K562 (cell line): ENCODE results near the gene WBP1. TPM values are rescaled to one million over a fixed set of nuclear protein-coding genes. Genes with fewer than 3 reads are reported as not detected.
A peak's percentile ranks its signal among the peaks of the same experiment; 100 is the strongest.

Experiments used
- ATAC-seq: fragments of 200-7000 bp; cut with Tn5 transposase; 3 replicates; pipeline ENCODE4 v1.9.1; 2020; ENCODE audit warnings: moderate library complexity
- BruUV-seq: library from RNA; stranded (reverse); fragments of 400-500 nt; replicated peaks from 2 replicates; lab custom pipeline; 2021; lab: Mats Ljungman, UMichigan
- CTCF ChIA-PET: fragments of 300-600 bp; formaldehyde crosslinking; extraction: SDS; loops from one replicate; lab custom pipeline; 2021; ENCODE audit warnings: low intra/inter-chr PET ratio; lab: Yijun Ruan, JAX
- POLR2A ChIA-PET: fragments of 300-600, 350-650 bp; sonication (Branson Sonifier 250); formaldehyde crosslinking; extraction: SDS; loops from one replicate; lab custom pipeline; 2021; ENCODE audit warnings: antibody characterized with exemption, inconsistent platforms; lab: Yijun Ruan, JAX
- DNase-seq, 4 experiments: peaks; one replicate each; pipeline versions ENCODE4 v3.0.0 to v3.0.0-alpha.2; 2011 to 2018; ENCODE audit warnings: low spot score in 3 of 4, mixed read lengths in 3 of 4; ENCODE audit errors: extremely low read depth in 1 of 4
- FAIRE-seq: peaks from 2 replicates; lab custom pipeline; 2011; peaks lifted over from hg19 to GRCh38; lab: Jason Lieb, UNC
- H2AFZ ChIP-seq: 2 replicates; pipeline ENCODE4 v1.6.0; 2011; ENCODE audit warnings: low read depth, low read length, control low read depth, inconsistent platforms
- H3K27ac ChIP-seq: fragments of 200-600 bp; 3 replicates; pipeline ENCODE4 v1.8.0; 2011; ENCODE audit warnings: low read depth, mild to moderate bottlenecking, control low read depth, inconsistent platforms, low read length, moderate library complexity, mixed read lengths; ENCODE audit errors: extremely low read depth
- H3K27me3 ChIP-seq, 2 experiments: fragments of 300-600 bp in 1 of 2; 2 replicates in 1 of 2; 3 replicates in 1 of 2; pipeline versions ENCODE4 v1.6.0 to v1.8.0; 2011; ENCODE audit warnings: inconsistent platforms in 2 of 2, low read length in 2 of 2, mild to moderate bottlenecking in 1 of 2, mixed read lengths in 1 of 2, moderate library complexity in 1 of 2; ENCODE audit not compliant: control insufficient read depth in 2 of 2, insufficient read depth in 2 of 2
- H3K36me3 ChIP-seq: fragments of 300-600 bp; 3 replicates; pipeline ENCODE4 v1.8.0; 2011; ENCODE audit warnings: mild to moderate bottlenecking, low read length, inconsistent platforms; ENCODE audit not compliant: control insufficient read depth, insufficient read depth
- H3K4me1 ChIP-seq, 2 experiments: fragments of 200-600 bp in 1 of 2; replicated peaks in 1 of 2; 2 replicates in 1 of 2; 3 replicates in 1 of 2; pipeline versions ENCODE4 v1.5.1 to v1.8.0; 2011; ENCODE audit warnings: inconsistent platforms in 2 of 2, low read length in 2 of 2, mild to moderate bottlenecking in 1 of 2, mixed read lengths in 1 of 2, moderate library complexity in 1 of 2; ENCODE audit not compliant: control insufficient read depth in 2 of 2, insufficient read depth in 2 of 2
- H3K4me2 ChIP-seq: 2 replicates; pipeline ENCODE4 v1.6.1; 2011; ENCODE audit warnings: low read length, control low read depth, inconsistent platforms, mixed read lengths; ENCODE audit not compliant: insufficient read depth
- H3K4me3 ChIP-seq: fragments of 200-600 bp; sonication (generic), shearing (Covaris generic); 2 replicates; pipeline ENCODE4 v1.5.1; 2016; ENCODE audit warnings: control low read depth, inconsistent platforms
- H3K79me2 ChIP-seq: fragments of 200-600 bp; 3 replicates; pipeline ENCODE4 v1.8.0; 2011; ENCODE audit warnings: low read length, inconsistent platforms; ENCODE audit not compliant: control insufficient read depth, insufficient read depth
- H3K9ac ChIP-seq, 2 experiments: 2 replicates each; pipeline versions ENCODE4 v1.6.0 to v1.6.1; 2011; ENCODE audit warnings: low read depth in 2 of 2, low read length in 2 of 2, control low read depth in 1 of 2, inconsistent platforms in 1 of 2, mild to moderate bottlenecking in 1 of 2, mixed read lengths in 1 of 2; ENCODE audit not compliant: insufficient read depth in 1 of 2
- H3K9me1 ChIP-seq: one replicate; pipeline ENCODE4 v1.6.0; 2011; ENCODE audit warnings: inconsistent platforms, mild to moderate bottlenecking, low read length, moderate library complexity; ENCODE audit not compliant: control insufficient read depth, insufficient read depth
- H3K9me3 ChIP-seq: replicated peaks from 2 replicates; pipeline ENCODE4 v1.5.1; 2011; ENCODE audit warnings: low read depth, low read length, inconsistent platforms; ENCODE audit not compliant: control insufficient read depth, insufficient read depth
- H4K20me1 ChIP-seq: replicated peaks from 2 replicates; pipeline ENCODE4 v1.6.1; 2011; ENCODE audit warnings: low read length, inconsistent platforms, mixed read lengths; ENCODE audit not compliant: control insufficient read depth, insufficient read depth
- CEBPB ChIP-seq: fragments of 450-650 bp; IDR thresholded peaks from 2 replicates; pipeline ENCODE4 v1.6.1; 2016; ENCODE audit warnings: missing genetic modification characterization, missing compliant biosample characterization
- FOXK1 ChIP-seq: sonication (generic); formaldehyde crosslinking; IDR thresholded peaks from 2 replicates; pipeline ENCODE4 v1.8.0; 2022; ENCODE audit warnings: missing genetic modification reagents, mild to moderate bottlenecking, borderline replicate concordance
- NEUROD1 ChIP-seq: fragments of 150-350 bp; IDR thresholded peaks from 2 replicates; pipeline ENCODE4 v1.6.1; 2014; ENCODE audit warnings: borderline replicate concordance, low read length, low read depth; ENCODE audit not compliant: partially characterized antibody
- PTRF ChIP-seq: fragments of 450-650 bp; IDR thresholded peaks from 2 replicates; pipeline ENCODE4 v1.6.1; 2016; ENCODE audit warnings: mild to moderate bottlenecking, missing genetic modification characterization, missing compliant biosample characterization
- ZNF436 ChIP-seq: fragments of 250-450, 450-650 bp; sonication (Bioruptor Pico); formaldehyde crosslinking; IDR thresholded peaks from 2 replicates; pipeline ENCODE4 v1.7.0; 2020; ENCODE audit warnings: mild to moderate bottlenecking
- ZNF778 ChIP-seq: fragments of 450-650 bp; formaldehyde crosslinking; IDR thresholded peaks from 2 replicates; pipeline ENCODE4 v1.4.0; 2020; ENCODE audit warnings: mild to moderate bottlenecking, moderate library complexity
- WGBS: fragments of 100-300 bp; shearing (Covaris generic); methylation state at CpG from one replicate; pipeline ENCODE4 v1.1.6; 2016; ENCODE audit warnings: low coverage, mixed read lengths; ENCODE audit not compliant: insufficient coverage; ENCODE audit errors: missing lambda C conversion rate; 5-methylcytosine and 5-hydroxymethylcytosine counted together
- in situ Hi-C: fragments of 300-500 bp; cut with MboI; formaldehyde crosslinking; loops from 4 replicates; pipeline ENCODE4 v1.15.0; 2018; ENCODE audit warnings: inconsistent platforms, mixed read lengths
- intact Hi-C: fragments of 100-400 bp; cut with micrococcal nuclease; formaldehyde crosslinking; loops from 2 replicates; pipeline ENCODE4 v1.14.2; 2022
- polyA plus RNA-seq, 8 experiments: library from polyadenylated mRNA; depleted of rRNA in 4 of 8; stranded (reverse) in 5 of 8; unstranded in 3 of 8; fragments of >200 nt; fragmentation: Nextera tagmentation in 2 of 8; fragmentation: Illumina TruSeq in 1 of 8; extraction: Ambion mirVana in 2 of 8; extraction: Trizol in 1 of 8; gene quantifications; 2 replicates each; pipeline versions ENCODE4 v1.2.1 to v1.2.3, GENCODE V29; 2011 to 2014; ENCODE audit warnings: inconsistent platforms in 1 of 8, missing spikeins in 1 of 8
- total RNA-seq, 7 experiments: library from RNA; depleted of rRNA in 6 of 7; stranded (reverse); fragments of >200 nt in 6 of 7; fragmentation: Illumina TruSeq in 2 of 7; extraction: Trizol in 2 of 7; gene quantifications; 2 replicates each; pipeline versions ENCODE4 v1.2.1 to v1.2.3, GENCODE V29; 2011 to 2021; ENCODE audit warnings: low replicate concordance in 1 of 7

The WBP1 gene
- total and polyA plus RNA-seq, 9 of the 15 experiments (the other 6 are each of a cell fraction or from before 2014, with no cell fraction given): 1.9 to 27.7 (median 14.2) TPM

GRCh38 chr2:74447230-74447999 is 10.8 kb upstream of the WBP1 start:
- H3K27ac ChIP-seq: no peak overlapping the region
- CTCF ChIA-PET: no interaction called here
- FAIRE-seq: no peak

GRCh38 chr2:74448771-74449170 is 9.5 kb upstream of the WBP1 start:
- POLR2A ChIA-PET: interaction anchor here (0.7 to 2.6 kb wide), 3 partner anchors 9 to 72 kb away, joined by 3 to 9 read pairs (median 3); partner anchors contain the start of gene WBP1
- CTCF ChIA-PET: no interaction called here
- ATAC-seq: no peak
- no peak for FAIRE-seq
- no peaks in the 10 kb centered on the region for H3K79me2 ChIP-seq
- intact Hi-C loops: no loop called here
- H4K20me1 ChIP-seq: no peaks in the 10 kb centered on the region
- H3K4me1 ChIP-seq: peaks cover 8% of the 10 kb centered on the region in 2 experiments; a peak in 3 of 5 replicates
- H3K27me3 ChIP-seq: no peaks in the 10 kb centered on the region
- 61% methylated on average over 2 of the region's 2 CpGs for WGBS
- DNase-seq: no peak
- no peak overlapping the region for H3K4me2 ChIP-seq
- H3K27ac ChIP-seq: no peak overlapping the region
- no peaks in the 10 kb centered on the region for H3K36me3 ChIP-seq
- no peaks in the 10 kb centered on the region for H3K9me1 ChIP-seq
- no peak overlapping the region for H2AFZ ChIP-seq
- in situ Hi-C loops: no loop called here
- BruUV-seq: no TSS peak
- TF ChIP-seq CEBPB: 0 out of 2 replicates have a peak, but pooled peaks have one; percentile 0
- no peak for TF ChIP-seq PTRF (tag)
- TF ChIP-seq, all 486 proteins: peak for 1
- H3K9me3 ChIP-seq: no peaks in the 10 kb centered on the region
- H3K4me3 ChIP-seq: no peak overlapping the region
- no peak overlapping the region for H3K9ac ChIP-seq

More at GRCh38 chr2:74447230-74447999, 10.8 kb upstream of the WBP1 start:
- no peaks in the 10 kb centered on the region for H3K79me2 ChIP-seq
- 63% methylated on average over 5 of the region's 5 CpGs for WGBS
- H3K9ac ChIP-seq: no peak overlapping the region
- no peak overlapping the region for H3K4me3 ChIP-seq
- H3K9me3 ChIP-seq: no peaks in the 10 kb centered on the region
- H3K9me1 ChIP-seq: no peaks in the 10 kb centered on the region
- BruUV-seq: no TSS peak
- in situ Hi-C loops (no loop called here), intact Hi-C loops (no loop called here)
- no peak for DNase-seq
- no peaks in the 10 kb centered on the region for H3K27me3 ChIP-seq
- no peaks in the 10 kb centered on the region for H4K20me1 ChIP-seq
- H3K4me2 ChIP-seq: no peak overlapping the region
- ATAC-seq: no peak
- no peaks in the 10 kb centered on the region for H3K36me3 ChIP-seq
- no peak for TF ChIP-seq FOXK1 (CRISPR knock-in tag)
- no peak for TF ChIP-seq ZNF778
- no peak for TF ChIP-seq ZNF436 (CRISPR knock-in tag)
- no peak for TF ChIP-seq NEUROD1
- POLR2A ChIA-PET: interaction anchor here (0.6 to 0.9 kb wide), 4 partner anchors 14 to 134 kb away, joined by 3 to 4 read pairs (median 3); partner anchors contain the start of gene C2orf81
- no peak overlapping the region for H2AFZ ChIP-seq
- H3K4me1 ChIP-seq: peaks cover 8 to 10% of the 10 kb centered on the region in 2 experiments; a peak in 3 of 5 replicates
